Activated T-cell treated with anti-CD3 and anti-CD28 coated beads, Interleukin-2, amount 50 U/mL, for 1 hour (primary cell): Measurements from ENCODE around the gene ACADVL.
A peak's percentile ranks its signal among the peaks of the same experiment; 100 is the strongest.
"Not testable (repeated sequence)": the region's sequence is repeated elsewhere in the genome, so short reads cannot be mapped to it uniquely, and the experiment has no call there.

Experiments
- DNase-seq: peaks from one replicate; pipeline ENCODE4 v3.0.0-alpha.2; 2020

Gene ACADVL

DNA sequence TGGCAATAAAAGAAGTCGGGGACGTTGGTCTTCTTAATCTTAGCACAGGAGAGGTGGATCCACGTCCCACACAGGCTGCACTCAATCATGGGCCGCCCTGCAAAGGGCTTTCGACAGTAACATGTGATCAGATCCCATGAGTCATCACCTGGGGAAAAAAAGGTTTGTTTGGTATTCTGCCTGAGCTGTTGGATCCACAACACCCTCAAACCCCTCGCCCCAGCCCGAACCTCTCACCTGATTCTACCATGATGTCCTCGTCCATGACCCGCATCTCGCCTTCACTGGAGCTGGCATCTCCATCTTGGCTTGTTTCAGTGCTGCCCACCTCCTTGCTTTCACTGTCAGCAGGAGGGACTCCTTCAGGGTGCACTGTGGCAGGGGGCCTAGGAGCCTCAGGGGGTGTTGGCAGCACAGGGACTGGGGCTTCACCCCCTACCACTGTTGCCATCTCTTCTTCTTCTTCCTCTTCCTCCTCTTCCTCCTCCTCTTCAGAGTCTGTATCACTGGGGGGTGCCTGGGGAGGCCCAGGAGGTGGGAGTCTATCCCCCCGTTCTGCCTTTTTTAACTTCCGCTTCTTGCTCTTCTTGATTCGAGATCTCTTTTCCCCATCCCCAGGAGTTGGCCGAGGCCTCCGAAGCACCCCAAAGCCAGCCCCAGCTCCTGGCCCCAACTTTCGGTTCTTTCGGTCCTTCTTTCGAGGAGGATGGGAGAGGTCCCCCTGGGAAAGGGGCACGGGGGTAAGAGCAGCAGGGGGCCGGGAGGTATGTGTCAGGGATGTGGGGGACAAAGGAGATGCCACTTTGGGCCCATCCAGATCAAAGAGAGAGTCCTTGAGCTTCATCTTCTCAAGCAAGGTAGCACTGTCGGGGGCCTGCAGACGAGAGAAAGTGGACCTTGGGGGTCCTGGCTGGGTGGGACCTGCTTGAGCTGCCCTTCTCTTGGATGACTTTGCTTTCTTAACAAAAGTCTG lies 16.2 kb downstream of the ACADVL start:
- no peak for DNase-seq

DNA sequence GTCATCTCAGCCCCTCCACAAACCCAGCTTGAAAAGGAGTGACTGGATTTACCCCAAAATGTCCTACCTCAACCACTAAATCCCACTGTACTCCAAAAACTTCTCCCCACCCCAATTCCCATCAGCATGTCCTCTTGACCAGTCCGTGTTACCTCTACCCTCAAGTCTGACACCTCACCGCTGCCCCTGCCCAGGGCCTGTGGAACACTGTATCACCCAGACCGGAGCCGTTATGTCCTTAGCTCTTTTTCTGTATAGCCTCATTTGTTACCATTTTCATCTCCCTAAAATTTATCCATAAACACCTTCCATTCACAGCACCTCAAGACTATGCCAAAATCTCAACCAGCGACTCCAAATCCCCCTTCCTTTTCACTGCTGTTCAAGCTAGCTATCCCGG lies 17.1 kb downstream of the ACADVL start:
- no peak for DNase-seq

DNA sequence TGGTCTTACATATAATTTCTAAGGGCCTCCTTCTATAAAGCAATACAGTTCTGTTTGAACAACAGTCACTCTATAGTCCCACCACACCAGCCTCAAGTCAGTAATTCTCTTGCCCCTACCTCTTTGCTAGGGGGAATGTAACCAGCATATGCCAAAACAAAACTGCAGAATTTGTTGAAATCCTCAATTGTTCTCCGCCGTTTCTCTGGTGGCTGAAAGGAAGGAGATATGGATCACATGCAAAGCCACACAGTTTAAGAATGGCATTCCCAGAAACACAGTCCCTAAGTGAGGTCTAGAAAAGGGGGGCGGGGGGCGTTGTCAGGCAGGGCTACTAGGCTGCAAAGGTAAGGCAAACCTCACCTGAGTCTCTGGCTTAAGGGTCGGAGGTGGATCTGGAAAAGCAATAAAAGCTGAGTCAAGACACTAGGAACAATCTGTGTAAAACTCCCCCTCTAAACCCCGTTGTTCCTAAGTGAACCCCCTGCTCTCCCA lies 17.6 kb downstream of the ACADVL start:
- DNase-seq, result no peak

DNA sequence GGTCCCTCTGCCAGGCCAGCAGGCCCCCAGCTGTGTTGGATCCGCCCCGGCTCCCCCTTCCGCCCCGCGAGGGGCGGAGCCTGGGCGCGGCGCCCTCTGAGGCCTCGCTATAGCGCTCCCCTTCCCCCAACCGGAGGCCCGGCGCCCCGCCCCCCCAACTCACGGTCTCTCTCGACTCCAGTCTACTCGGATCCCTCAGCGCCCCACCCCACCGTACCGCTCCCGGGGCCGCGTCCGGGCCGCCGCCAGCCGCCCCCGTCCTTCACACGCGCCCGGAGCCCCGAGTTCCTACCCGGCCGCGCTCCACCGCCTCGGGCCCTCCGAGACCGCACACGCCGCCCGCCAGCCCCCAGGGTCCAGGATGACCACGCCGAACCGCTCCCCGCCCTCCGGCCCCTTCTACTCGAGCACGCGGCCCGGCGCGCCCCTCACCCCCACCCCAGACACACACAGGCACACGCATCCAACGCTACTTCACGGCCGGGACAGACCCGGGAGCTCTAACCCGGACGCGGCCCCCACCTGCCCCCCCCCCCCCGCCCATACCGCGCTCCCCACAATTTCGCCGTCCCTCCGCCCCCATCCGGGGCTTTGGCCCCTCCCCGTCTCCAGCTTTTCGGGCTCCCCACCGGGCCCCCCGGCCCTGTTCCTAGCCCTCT lies 18.2 kb downstream of the ACADVL start:
- peak; percentile 82 for DNase-seq

DNA sequence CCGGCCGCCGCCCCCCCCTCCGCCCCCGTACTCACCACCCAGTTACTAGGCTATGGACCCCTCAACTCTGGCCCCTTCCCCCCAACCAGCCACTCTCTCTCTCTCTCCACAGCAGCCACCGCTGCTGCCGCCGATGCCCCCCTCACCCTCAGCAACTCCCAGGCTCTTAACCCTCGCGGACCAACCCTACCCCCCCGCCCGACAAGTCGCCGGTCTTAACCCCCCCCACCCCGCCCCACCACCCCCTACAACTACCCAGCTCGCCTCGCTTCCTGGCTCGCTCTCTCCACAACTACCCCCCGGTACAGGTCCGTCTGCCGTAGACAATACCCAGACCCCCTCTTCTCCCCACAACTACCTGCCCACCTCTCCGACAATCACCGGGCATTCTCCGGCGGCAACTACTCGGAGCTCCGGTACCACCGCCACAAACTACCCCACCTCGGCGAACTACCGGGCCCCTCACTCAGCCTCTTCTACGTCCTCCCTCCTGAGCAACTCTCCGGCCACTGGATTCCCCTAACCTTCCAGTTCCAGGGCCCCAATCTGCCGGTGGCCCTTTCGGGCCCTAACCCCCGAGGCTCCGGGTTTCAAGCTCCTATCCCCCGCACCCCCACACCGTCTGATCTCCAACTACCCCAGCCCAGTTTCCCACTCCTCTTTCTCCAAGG lies 18.8 kb downstream of the ACADVL start:
- DNase-seq, result peak; percentile 47

DNA sequence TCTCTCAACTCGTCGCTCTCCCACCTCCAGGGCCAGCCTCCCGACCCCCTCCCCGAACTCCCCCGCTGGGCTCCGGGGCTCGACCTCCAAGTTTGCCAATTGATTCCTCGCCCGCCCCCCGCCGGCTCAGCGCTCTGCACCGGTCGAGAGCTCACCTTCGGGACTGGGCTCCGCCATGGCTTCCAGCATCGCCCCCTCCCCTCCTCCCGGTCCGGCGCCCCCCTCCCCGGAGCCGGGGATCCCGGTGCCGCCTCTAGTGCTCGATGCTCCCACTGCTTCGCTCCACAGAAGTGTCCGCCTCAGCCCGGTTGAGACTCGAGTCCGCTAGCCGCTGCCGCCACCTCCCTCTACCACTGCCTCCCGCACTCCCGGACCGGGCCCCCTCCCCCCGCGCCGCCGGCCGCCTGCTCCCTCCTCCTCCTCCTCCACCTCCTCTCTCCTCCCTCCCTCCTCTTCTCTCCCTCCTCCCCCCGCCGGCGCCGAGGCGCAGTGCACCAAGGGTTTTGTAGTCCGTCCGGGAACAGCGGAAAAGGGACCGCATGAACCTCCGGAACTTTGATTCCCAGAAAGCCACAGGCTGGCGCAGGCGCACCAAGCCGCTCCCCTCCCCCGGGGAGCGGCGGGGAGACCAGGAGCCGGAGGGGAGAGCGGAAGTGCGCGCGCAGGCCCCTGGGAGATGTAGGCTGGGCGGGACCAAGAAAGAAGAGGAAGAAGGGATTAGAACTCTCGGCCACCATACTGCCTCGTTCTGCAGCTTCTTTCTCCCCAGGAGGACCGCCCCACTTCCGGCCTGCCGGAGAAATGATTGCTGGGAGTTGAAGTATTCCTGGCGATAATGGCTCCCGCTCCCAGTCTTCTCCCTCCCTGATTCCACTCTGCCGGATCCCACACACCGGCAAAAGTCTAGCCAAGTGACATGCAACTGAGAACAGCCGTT lies 19.6 kb downstream of the ACADVL start, which contains the start of gene PHF23:
Gene PHF23, minus strand, starts transcription at position 367 of the 937 bp plus-strand sequence. Its CDS starts 178 bp downstream, at position 189.
- DNase-seq, result peak; percentile 95

DNA sequence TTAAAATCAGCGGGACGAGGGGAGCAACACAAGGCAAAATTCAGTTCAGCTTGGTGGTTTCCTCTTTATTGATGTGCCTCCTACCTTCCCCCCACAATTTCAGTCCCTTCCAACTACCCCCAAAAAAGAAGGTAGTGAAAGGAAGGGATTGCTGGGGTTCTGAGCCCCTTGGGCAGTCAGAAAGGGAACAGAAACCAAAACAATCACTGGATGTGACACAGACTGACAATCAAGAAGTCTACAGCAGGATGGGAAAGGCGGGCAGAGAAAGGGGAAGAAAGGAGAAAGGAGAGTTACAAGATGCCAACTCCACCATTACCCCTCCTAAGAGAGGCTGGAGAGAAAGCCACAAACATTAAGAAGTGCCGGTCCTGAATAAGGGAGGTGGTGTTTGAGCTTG lies 20.6 kb downstream of the ACADVL start:
- DNase-seq, result no peak

DNA sequence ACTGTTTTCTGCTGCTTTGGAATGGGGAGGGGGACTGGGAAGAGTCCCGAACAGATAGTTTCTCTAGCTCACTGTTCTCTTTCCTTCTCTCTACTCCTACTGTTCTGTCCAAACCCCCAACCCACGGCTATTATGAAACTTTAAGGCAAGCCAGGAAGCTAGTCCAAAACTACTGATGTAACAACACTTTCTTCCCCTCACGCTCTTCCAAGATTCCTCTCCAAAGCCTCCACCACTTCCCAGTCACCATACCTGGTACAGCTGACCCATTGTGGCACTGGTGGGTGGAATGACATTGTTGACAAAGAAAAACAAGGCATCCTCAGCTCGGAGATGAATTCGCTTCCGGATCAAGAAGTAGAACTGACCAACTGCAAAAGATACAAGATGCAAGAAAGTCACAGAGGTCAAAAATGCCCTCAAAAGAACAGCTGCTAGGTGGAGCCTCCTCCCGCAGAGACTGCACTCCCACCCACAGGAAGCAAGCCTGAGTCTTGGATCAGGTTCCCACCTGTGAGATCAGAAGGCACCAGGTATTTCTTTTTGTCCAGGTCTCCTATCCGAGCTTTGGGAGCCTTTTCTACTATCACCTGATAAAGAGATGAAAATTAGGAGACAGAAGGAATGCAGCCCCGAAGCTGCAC lies 21.5 kb downstream of the ACADVL start:
- no peak for DNase-seq

DNA sequence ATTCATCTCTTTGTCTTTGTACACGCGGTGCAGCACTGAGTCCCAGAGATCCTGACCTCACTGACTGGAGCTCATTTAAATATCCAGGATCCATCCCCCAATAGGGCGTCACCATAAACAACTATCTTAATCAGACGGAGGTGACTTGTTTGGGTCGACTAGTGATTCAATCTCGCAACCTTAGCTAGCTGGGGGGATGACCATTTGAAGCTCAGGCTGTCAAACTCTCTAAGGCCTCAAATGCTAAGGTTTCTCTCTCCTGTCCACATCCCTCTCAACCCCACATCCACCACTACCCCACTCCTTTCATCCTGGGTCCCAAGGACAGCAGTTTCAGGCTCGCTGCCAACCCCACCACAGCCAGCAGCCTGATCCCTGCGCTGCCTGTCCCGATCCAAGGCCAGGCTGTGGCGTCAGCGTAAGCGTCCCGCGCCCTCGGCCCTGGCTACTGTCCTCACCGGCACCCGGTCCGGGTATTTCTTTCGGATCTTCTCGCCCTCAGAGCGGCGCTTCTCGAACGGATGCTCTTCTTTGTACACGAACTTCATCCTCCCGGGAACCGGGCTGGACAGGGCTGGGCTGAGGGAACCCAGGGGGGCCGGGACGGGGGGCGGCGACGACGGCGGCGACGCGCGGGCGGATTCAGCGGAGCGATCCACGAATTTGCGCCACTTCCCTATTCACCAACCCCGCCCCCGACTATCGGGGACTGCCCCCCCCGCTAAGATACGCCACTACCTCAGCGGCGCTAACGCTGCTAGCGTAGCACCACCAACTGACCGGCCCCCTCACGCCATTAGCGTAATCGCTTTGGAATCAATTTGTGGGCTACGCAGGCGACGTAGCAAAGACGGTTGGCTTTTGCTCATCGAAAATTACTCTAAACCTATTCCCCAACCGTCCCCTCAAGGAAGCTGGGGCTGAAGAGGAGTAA lies 22.3 kb downstream of the ACADVL start, which contains the start of gene GABARAP:
Gene GABARAP, minus strand, starts transcription at position 667 of the 934 bp plus-strand sequence. Its CDS starts 119 bp downstream, at position 548.
- peak; percentile 96 for DNase-seq

DNA sequence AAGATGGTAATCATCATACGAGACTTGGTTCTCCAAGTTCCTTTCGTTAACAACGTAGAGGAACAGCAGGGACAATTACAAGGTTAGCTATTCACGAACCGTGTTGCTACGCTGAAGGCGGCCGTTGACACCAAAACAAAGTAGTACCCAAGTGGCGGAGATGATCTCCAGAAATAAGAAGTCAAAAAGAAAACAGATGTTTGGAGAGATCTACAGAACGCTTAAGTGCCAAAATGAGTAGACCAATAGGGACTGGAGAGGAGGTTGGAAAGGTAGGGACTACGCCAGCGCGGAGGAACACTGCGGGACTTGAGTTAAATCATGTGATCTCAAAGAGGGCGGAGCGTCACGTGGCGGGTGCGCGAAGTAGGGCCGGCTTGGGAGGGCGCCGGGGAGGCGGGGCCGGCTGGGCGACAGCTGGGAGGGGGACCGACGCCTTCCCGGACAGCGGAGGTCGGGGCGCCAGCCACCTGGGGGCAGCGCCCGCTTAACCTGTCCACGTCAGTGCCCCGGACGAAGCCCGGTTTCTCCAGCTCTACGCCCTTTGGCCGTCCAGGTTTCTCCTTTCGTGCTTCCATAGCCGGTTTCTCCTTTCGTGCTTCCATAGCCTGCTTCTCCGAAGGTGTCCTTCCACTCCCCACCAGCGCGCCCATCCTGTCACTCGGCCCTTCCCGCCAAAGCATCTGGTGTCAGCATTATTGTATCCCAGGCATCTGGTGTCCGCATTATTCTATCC lies 23.1 kb downstream of the ACADVL start:
- DNase-seq, result peak; percentile 92

DNA sequence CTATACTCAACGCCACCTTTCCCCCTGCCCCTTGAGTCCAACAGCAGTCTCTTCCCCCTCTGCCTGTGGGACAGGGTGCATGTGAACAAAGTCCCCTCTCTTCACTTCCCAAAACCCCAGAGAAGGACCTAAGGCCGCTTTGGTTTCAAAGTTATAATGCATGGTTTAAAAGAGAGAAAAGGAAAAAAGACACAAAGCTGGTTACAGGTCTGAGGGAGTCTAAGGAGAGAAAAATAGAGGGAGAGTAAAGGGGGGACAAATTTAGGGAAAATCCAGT lies 23.7 kb downstream of the ACADVL start:
- DNase-seq, result no peak

DNA sequence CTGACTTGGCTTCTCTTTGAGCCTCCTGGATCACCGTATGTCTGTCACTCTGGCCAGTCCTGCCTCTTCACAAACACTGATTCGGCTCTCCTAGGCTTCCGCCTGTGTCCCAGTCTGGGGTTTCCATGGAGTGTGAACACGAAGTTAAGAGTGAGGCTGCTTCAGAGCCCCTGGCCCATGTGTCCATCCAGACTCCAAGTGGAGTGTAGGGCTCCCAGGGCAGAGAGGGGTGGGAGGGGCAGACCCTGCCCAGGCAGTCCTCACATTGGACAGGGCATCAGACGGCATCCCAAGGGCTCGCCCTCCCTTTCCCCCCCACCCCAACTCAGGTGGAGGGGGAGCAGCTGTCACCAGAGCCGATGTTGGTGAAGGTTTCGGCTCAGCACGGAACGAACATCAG lies 24.1 kb downstream of the ACADVL start:
- not testable (repeated sequence) for DNase-seq

DNA sequence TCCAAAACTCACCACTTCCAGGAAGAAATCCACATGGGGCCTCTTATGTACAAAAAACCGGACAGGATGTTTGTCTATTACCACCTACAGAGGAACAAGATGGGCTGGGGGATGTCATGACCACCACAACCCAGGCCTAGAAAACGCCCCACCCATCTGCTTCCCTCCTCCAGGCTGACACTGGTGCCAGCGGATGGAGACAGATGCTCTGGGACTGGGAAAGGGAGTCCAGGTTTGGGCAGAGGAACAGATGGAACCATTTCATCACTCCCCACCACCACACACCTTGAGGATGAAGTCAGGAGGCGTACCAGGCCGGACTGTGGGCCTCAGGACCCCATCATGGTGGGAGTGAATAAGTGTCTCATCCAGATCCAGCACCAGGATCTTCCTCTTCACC lies 27.0 kb downstream of the ACADVL start:
- no peak for DNase-seq

DNA sequence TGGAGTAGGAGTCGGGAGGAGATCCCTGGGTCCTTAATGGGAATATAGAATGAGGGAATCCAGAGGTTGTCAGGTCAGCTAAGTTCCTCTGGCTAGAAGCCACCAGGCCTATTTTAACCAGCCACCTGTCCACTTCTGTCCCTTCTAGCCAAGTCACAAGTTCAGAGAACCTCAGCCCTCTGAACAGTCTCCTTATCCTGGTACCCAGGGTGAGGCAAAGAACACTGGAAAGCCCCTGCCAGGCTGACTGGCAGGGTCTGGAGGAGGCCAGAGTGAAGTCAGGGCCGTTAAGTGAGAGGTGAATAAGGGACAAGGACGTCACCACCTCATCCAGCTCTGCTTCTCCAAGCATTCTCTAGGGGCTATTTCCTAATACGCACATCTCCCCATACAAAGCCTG lies 29.1 kb downstream of the ACADVL start:
- no peak for DNase-seq

DNA sequence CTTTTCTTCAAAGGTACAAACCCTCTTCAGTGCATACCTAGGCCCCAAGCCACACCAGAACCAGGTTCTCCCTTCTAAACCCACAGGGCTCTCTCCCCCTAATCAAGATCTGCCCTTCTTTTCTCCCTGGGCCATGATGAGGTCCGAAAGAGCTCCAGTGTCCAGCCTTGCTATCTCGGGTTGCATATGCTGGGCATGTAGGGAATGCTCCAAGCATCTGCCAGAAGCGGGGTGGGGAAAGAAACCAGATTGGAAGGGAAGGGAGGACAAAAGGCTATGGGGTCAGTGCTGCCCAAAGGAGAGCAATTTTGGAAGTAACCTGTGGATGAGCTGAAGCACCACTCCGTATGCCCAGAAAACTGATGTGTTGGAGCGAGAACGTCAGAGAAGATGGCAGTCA lies 29.5 kb downstream of the ACADVL start:
- no peak for DNase-seq

DNA sequence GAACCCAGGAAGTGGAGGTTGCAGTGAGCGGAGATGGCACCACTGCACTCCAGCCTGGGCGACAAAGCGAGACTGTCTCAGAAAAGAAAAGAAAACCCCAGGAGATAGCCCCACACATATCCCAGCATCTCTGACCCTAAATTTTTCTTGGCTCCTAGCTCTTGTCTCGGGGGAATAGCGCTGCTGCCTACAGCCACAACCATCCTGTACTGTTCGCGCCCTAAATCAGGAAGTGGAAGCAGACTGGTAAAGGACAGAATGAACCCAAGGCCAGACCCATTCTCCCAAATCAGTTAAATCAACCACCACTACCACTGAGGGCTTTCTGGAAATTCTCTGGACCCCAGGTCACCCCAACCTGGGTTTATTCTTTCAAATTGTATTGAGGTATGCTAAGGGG lies 30.1 kb downstream of the ACADVL start:
- DNase-seq, result no peak

DNA sequence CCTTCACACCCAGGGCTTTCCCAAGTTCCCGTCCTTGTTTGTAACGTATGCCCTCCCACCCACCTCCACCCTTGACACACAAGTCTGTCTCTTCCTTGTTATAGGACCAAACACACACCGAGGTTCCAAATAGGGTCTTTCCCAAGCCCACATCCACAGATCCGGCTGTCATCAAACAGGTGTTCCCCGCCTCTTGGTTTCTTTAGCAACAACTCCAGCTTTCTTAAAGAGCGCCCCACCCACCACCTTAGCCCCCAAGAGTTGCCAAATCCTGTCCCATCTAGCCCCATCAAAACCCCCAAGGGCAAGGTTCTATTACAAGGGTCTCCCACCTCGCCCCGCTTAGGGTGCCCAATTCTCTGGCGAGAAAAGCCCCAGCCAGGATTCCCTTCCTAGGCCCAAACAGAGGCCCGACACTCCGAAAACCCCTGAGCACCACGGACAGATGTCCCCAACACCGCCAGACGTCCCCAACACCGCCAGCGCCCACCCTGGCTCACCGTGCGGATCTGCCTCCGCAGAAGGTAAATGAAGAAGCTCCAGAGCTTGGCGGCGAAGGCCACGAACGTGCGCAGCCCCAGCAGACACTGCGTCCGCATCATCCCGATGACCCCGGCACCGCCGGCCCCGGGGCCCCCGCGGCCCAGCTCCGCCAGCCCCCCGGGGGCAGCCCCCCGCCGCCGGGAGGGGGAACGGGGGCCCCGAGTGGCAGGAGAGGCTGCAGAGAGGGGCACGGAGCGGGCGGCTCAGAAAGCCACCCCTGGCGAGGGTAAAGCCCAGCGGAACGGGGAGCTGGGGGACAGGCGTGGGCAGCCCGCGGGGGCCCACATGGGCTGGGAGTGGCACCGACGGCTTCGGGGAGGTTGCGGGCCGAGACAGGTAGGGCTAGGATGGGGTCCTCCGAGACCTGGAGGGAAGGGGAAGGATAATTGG lies 31.2 kb downstream of the ACADVL start:
- no peak for DNase-seq

DNA sequence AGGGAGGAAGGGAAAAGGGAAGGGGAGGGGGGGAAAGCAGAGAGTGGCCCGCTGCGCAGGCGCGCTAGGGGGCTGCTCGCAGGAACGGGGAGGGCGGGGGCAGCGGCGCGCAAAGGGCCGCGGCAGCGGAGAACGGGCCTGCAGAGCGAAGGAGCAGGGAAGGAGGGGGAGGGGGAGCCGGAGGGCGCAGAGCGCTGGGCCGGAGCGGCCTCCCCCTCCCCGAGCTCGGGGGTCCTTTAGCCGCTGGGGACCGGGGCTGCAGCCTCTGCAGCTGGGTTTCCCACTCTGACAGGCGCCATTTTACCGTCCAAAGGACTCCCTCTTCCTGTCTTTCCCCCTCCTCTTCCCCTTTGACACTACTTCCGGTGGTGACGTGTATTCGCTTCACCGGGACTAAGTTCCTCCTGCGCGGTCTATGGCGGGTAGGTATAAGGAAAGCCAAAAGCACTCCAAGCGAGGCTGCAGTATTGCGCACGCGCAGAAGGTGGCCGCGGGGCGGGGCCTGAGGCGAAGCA lies 32.0 kb downstream of the ACADVL start, which contains the start of gene CTDNEP1:
Gene CTDNEP1, minus strand, starts transcription at position 74 of the 515 bp plus-strand sequence. CDS start 438 bp downstream, outside the sequence.
- peak; percentile 99 for DNase-seq
